NCI-H1105 (cell line): Measurements from ENCODE around the gene HOXD13.

Experiments used
- DNase-seq: peaks from one replicate; lab custom pipeline; 2025; lab: John Stamatoyannopoulos, UW

Gene HOXD13

GRCh38 chr2:176094349-176094748 is 1.8 kb downstream of the HOXD13 start:
- no peak for DNase-seq

GRCh38 chr2:176095421-176095820 is 2.9 kb downstream of the HOXD13 start:
- no peak for DNase-seq

- no peak for DNase-seq
Measured at GRCh38 chr2:176096243-176096985, 3.9 kb downstream of the HOXD13 start.

GRCh38 chr2:176096986-176097819 is 4.7 kb downstream of the HOXD13 start:
- peak; percentile 85 for DNase-seq

- DNase-seq = no peak
Measured at GRCh38 chr2:176097820-176098365, 5.4 kb downstream of the HOXD13 start.

GRCh38 chr2:176098366-176099158 is 6.0 kb downstream of the HOXD13 start:
- no peak for DNase-seq

GRCh38 chr2:176099159-176099727 is 6.7 kb downstream of the HOXD13 start:
- no peak for DNase-seq

GRCh38 chr2:176099728-176100546 is 7.4 kb downstream of the HOXD13 start, which contains the start of gene HOXD12:
Gene HOXD12 (plus strand): TSS chr2:176099795. CDS start chr2:176099802, 7 bp downstream.
- DNase-seq = no peak

GRCh38 chr2:176100547-176101140 is 8.1 kb downstream of the HOXD13 start:
- no peak for DNase-seq

- no peak for DNase-seq
Measured at GRCh38 chr2:176101216-176101830, 8.8 kb downstream of the HOXD13 start.

GRCh38 chr2:176101842-176102241 is 9.3 kb downstream of the HOXD13 start:
- no peak for DNase-seq

- DNase-seq = no peak
Measured at GRCh38 chr2:176102309-176102866, 9.9 kb downstream of the HOXD13 start.

- DNase-seq = no peak
Measured at GRCh38 chr2:176103194-176103593, 10.7 kb downstream of the HOXD13 start.

GRCh38 chr2:176103742-176104315 is 11.3 kb downstream of the HOXD13 start:
- DNase-seq = no peak

GRCh38 chr2:176104316-176105077 is 12.0 kb downstream of the HOXD13 start:
- no peak for DNase-seq

GRCh38 chr2:176105078-176105729 is 12.7 kb downstream of the HOXD13 start:
- DNase-seq = no peak

- DNase-seq = no peak
Measured at GRCh38 chr2:176105730-176106580, 13.4 kb downstream of the HOXD13 start.
